ENCODE results near the gene ZFYVE1.

- TF ChIP-seq CTCF (IDR thresholded peaks at IDR 0.05) (no peak), POLR2A (IDR thresholded peaks at IDR 0.05) (no peak)
Observed at GRCh38 chr14:73025544-73025943, 1.4 kb downstream of the ZFYVE1 start.
